Measurements from ENCODE around the gene ZNF316.

Gene ZNF316

GRCh38 chr7:6636741-6637543 is at the start of gene ZNF316:
ZNF316 (plus strand) TSS chr7:6637318; CDS start chr7:6642410, 5,092 bp downstream.
- peak; percentile 63 for DNase-seq

GRCh38 chr7:6588566-6588965 is 48.6 kb upstream of the ZNF316 start:
- no peak for DNase-seq

GRCh38 chr7:6589151-6589828 is 47.8 kb upstream of the ZNF316 start:
- DNase-seq: no peak

- DNase-seq: peak; percentile 83
These were observed 47.1 kb upstream of the ZNF316 start, which contains the start of gene INTS15 for GRCh38 chr7:6589829-6590644. INTS15 (plus strand) TSS chr7:6590021; CDS start chr7:6590284, 263 bp downstream.

- no peak for DNase-seq
These were observed 46.4 kb upstream of the ZNF316 start for GRCh38 chr7:6590645-6591110.

GRCh38 chr7:6600093-6600492 is 37.0 kb upstream of the ZNF316 start:
- no peak for DNase-seq

- DNase-seq: no peak
These were observed 32.7 kb upstream of the ZNF316 start for GRCh38 chr7:6604458-6604857.

- no peak for DNase-seq
These were observed 30.1 kb upstream of the ZNF316 start for GRCh38 chr7:6606866-6607583.

GRCh38 chr7:6607651-6608051 is 29.5 kb upstream of the ZNF316 start:
- DNase-seq: no peak

- no peak for DNase-seq
These were observed 29.0 kb upstream of the ZNF316 start for GRCh38 chr7:6608081-6608480.

GRCh38 chr7:6608794-6609193 is 28.3 kb upstream of the ZNF316 start:
- no peak for DNase-seq

- DNase-seq: no peak
These were observed 24.3 kb upstream of the ZNF316 start for GRCh38 chr7:6612819-6613218.

GRCh38 chr7:6613706-6614105 is 23.4 kb upstream of the ZNF316 start:
- no peak for DNase-seq

- peak; percentile 5 for DNase-seq
These were observed 22.0 kb upstream of the ZNF316 start, which contains the start of gene ZNF853 for GRCh38 chr7:6614953-6615722. ZNF853 (plus strand) TSS chr7:6615610; CDS start chr7:6616175, 565 bp downstream.

- no peak for DNase-seq
These were observed 21.2 kb upstream of the ZNF316 start for GRCh38 chr7:6615723-6616555.

GRCh38 chr7:6616854-6617643 is 20.1 kb upstream of the ZNF316 start:
- no peak for DNase-seq

- no peak for DNase-seq
These were observed 18.5 kb upstream of the ZNF316 start for GRCh38 chr7:6618621-6619020.

GRCh38 chr7:6619961-6620360 is 17.2 kb upstream of the ZNF316 start:
- DNase-seq: no peak

GRCh38 chr7:6621195-6622133 is 15.7 kb upstream of the ZNF316 start:
- DNase-seq: no peak

Measured in activated naive CD4-positive, alpha-beta T cell treated with Interleukin-2 at 50 U/mL for 16 hours (primary cell).